Endothelial cell of umbilical vein (primary cell): ENCODE measurements around the gene TXN2. TPM values are rescaled to one million over a fixed set of nuclear protein-coding genes. Genes with fewer than 3 reads are reported as not detected.

Experiments used
- BruUV-seq: library from RNA; stranded (reverse); fragments of 400-500 nt; replicated peaks from 2 replicates; lab custom pipeline; 2021; lab: Mats Ljungman, UMichigan
- CTCF ChIA-PET: fragments of 300-600, 350-600 bp; sonication (Branson Sonifier 250); formaldehyde crosslinking; loops from one replicate; lab custom pipeline; 2021; ENCODE audit warnings: antibody characterized with exemption, inconsistent platforms; lab: Charles Lee
- POLR2A ChIA-PET: fragments of 300-600, 350-600 bp; sonication (Branson Sonifier 250); formaldehyde crosslinking; loops from one replicate; lab custom pipeline; 2021; ENCODE audit warnings: antibody characterized with exemption, inconsistent platforms; lab: Charles Lee
- DNase-seq: peaks from one replicate; pipeline ENCODE4 v3.0.0-alpha.2; 2011; ENCODE audit warnings: low read depth, low spot score
- FAIRE-seq: peaks from 2 replicates; lab custom pipeline; 2011; peaks lifted over from hg19 to GRCh38; lab: Jason Lieb, UNC
- H2AFZ ChIP-seq: 2 replicates; pipeline ENCODE4 v1.6.0; 2012; ENCODE audit warnings: low read depth, low read length, control low read depth, inconsistent platforms
- H3K27ac ChIP-seq: 2 replicates; pipeline ENCODE4 v1.5.1; 2011; ENCODE audit warnings: low read depth, mild to moderate bottlenecking, control low read depth, low read length, moderate library complexity; ENCODE audit not compliant: insufficient read depth
- H3K27me3 ChIP-seq, 2 experiments: 2 replicates each; pipeline versions ENCODE4 v1.6.0 to v1.6.1; 2011; ENCODE audit warnings: low read length in 2 of 2, mixed read lengths in 1 of 2; ENCODE audit not compliant: control insufficient read depth in 2 of 2, insufficient read depth in 2 of 2
- H3K36me3 ChIP-seq, 2 experiments: 2 replicates in 1 of 2; 3 replicates in 1 of 2; pipeline ENCODE4 v1.5.1; 2011; ENCODE audit warnings: low read length in 2 of 2, mild to moderate bottlenecking in 1 of 2, moderate library complexity in 1 of 2; ENCODE audit not compliant: control insufficient read depth in 2 of 2, insufficient read depth in 2 of 2; ENCODE audit errors: extremely low read depth in 1 of 2
- H3K4me1 ChIP-seq: 3 replicates; pipeline ENCODE4 v1.5.1; 2011; ENCODE audit warnings: mild to moderate bottlenecking, low read length; ENCODE audit not compliant: control insufficient read depth, insufficient read depth; ENCODE audit errors: extremely low read depth
- H3K4me2 ChIP-seq: 2 replicates; pipeline ENCODE4 v1.6.1; 2011; ENCODE audit warnings: low read length, control low read depth, mixed read lengths; ENCODE audit not compliant: insufficient read depth
- H3K4me3 ChIP-seq, 3 experiments: fragments of 200-600 bp in 1 of 3; sonication (generic), shearing (Covaris generic) in 1 of 3; replicated peaks in 1 of 3; 2 replicates each; pipeline ENCODE4 v1.5.1; 2011 to 2016; ENCODE audit warnings: control low read depth in 3 of 3, low read length in 3 of 3, mild to moderate bottlenecking in 2 of 3, inconsistent platforms in 1 of 3, low read depth in 1 of 3, moderate library complexity in 1 of 3; ENCODE audit not compliant: insufficient read depth in 1 of 3
- H3K79me2 ChIP-seq: 2 replicates; pipeline ENCODE4 v1.6.0; 2012; ENCODE audit warnings: low read length, inconsistent platforms; ENCODE audit not compliant: control insufficient read depth, insufficient read depth
- H3K9ac ChIP-seq: replicated peaks from 2 replicates; pipeline ENCODE3; 2011; ENCODE audit warnings: low read length, control low read depth; ENCODE audit not compliant: insufficient read depth; ENCODE audit errors: extremely low read depth
- H3K9me1 ChIP-seq: replicated peaks from 3 replicates; pipeline ENCODE4 v1.6.0; 2011; ENCODE audit warnings: mild to moderate bottlenecking, low read length; ENCODE audit not compliant: control insufficient read depth, insufficient read depth; ENCODE audit errors: extremely low read depth
- H3K9me3 ChIP-seq: replicated peaks from 2 replicates; pipeline ENCODE4 v1.5.1; 2012; ENCODE audit warnings: low read length, inconsistent platforms; ENCODE audit not compliant: control insufficient read depth, insufficient read depth
- H4K20me1 ChIP-seq: replicated peaks from 2 replicates; pipeline ENCODE3; 2011; ENCODE audit warnings: mild to moderate bottlenecking, low read length; ENCODE audit not compliant: control insufficient read depth, insufficient read depth; ENCODE audit errors: extremely low read depth
- CTCF ChIP-seq, 2 donors: IDR thresholded peaks; 1 replicate in 1 of 2; 2 replicates in 1 of 2; pipeline ENCODE4 v1.5.1; 2011; ENCODE audit warnings: low read length in 2 of 2, mild to moderate bottlenecking in 2 of 2, moderate library complexity in 2 of 2, control low read depth in 1 of 2, inconsistent platforms in 1 of 2, low read depth in 1 of 2; ENCODE audit not compliant: insufficient read depth in 1 of 2; ENCODE audit errors: extremely low read depth in 1 of 2
- EZH2 ChIP-seq: IDR thresholded peaks from 2 replicates; pipeline ENCODE4 v1.6.1; 2012; ENCODE audit warnings: borderline replicate concordance, low read depth, mild to moderate bottlenecking, moderate library complexity, low read length, inconsistent platforms; ENCODE audit not compliant: severe bottlenecking
- FOS ChIP-seq: IDR thresholded peaks from 2 replicates; pipeline ENCODE4 v1.6.1; 2011; ENCODE audit warnings: mild to moderate bottlenecking, low read length, moderate library complexity, borderline replicate concordance; ENCODE audit not compliant: insufficient read depth
- GATA2 ChIP-seq: IDR thresholded peaks from 2 replicates; pipeline ENCODE4 v1.7.0; 2011; ENCODE audit warnings: low read depth, mild to moderate bottlenecking, moderate library complexity, mixed read lengths, low read length; ENCODE audit not compliant: insufficient read length, insufficient read depth
- JUN ChIP-seq: IDR thresholded peaks from 2 replicates; pipeline ENCODE4 v1.6.1; 2011; ENCODE audit warnings: borderline replicate concordance, low read depth; ENCODE audit not compliant: insufficient read length, insufficient read depth
- MAX ChIP-seq: IDR thresholded peaks from 2 replicates; pipeline ENCODE4 v1.6.1; 2011; ENCODE audit not compliant: insufficient read depth, insufficient read length
- MYC ChIP-seq: IDR thresholded peaks from one replicate; pipeline ENCODE4 v1.6.1; 2011; ENCODE audit warnings: mild to moderate bottlenecking, low read depth, low read length
- POLR2A ChIP-seq: IDR thresholded peaks from 2 replicates; pipeline ENCODE4 v1.6.1; 2012; ENCODE audit warnings: low read depth, mild to moderate bottlenecking, control low read depth, low read length
- POLR2AphosphoS5 ChIP-seq: IDR thresholded peaks from 2 replicates; pipeline ENCODE4 v1.6.1; 2012; ENCODE audit warnings: low read depth, mild to moderate bottlenecking, control low read depth, low read length, moderate library complexity; ENCODE audit not compliant: insufficient read depth
- dilution Hi-C: fragments of 300-500 bp; cut with MboI; formaldehyde crosslinking; loops from one replicate; pipeline ENCODE4 v1.15.0; 2019; ENCODE audit warnings: low sequenced_read_pairs; ENCODE audit not compliant: extremely low pct_ligation_motif_present
- intact Hi-C: fragments of 100-400 bp; cut with micrococcal nuclease; formaldehyde crosslinking; loops from one replicate; pipeline ENCODE4 v1.10.0; 2022
- polyA plus RNA-seq, 4 experiments: library from polyadenylated mRNA; depleted of rRNA in 3 of 4; stranded (reverse) in 3 of 4; unstranded in 1 of 4; fragments of >200 nt; gene quantifications; 2 replicates each; pipeline versions ENCODE4 v1.2.1 to v1.2.3, GENCODE V29; 2011 to 2012; ENCODE audit warnings: missing spikeins in 1 of 4
- total RNA-seq: library from RNA; stranded (reverse); gene quantifications from 2 replicates; pipeline ENCODE4 v1.2.3, GENCODE V29; 2021

Gene TXN2
- total and polyA plus RNA-seq, 2 donors (not counting 3 experiments of a cell fraction or from before 2014, with no cell fraction given), result 75.9 to 183 TPM

- no peak overlapping the region for H3K27ac ChIP-seq
- H3K27me3 ChIP-seq, result no peaks in the 10 kb centered on the region
- CTCF ChIA-PET, result no interaction called here
- intact Hi-C loops, result no loop called here
- DNase-seq (no peak), FAIRE-seq (no peak)
- no peaks in the 10 kb centered on the region for H4K20me1 ChIP-seq
- H3K9me1 ChIP-seq, result no peaks in the 10 kb centered on the region
- no peak overlapping the region for H3K9ac ChIP-seq
- no TSS peak for BruUV-seq
- H2AFZ ChIP-seq, result no peak overlapping the region
- H3K9me3 ChIP-seq, result no peaks in the 10 kb centered on the region
- H3K79me2 ChIP-seq, result no peaks in the 10 kb centered on the region
- H3K4me2 ChIP-seq, result no peak overlapping the region
- TF ChIP-seq MAX (no peak), MYC (no peak), CTCF (IDR thresholded peaks at IDR 0.05; ENCODE audit: extremely low read depth in 1 of 2, insufficient read depth in 1 of 2, low read depth in 1 of 2, low read length in 2 of 2) (no peak), POLR2AphosphoS5 (no peak), GATA2 (no peak), FOS (no peak), POLR2A (no peak), EZH2 (no peak), JUN (no peak)
- H3K36me3 ChIP-seq, result no peaks in the 10 kb centered on the region
- H3K4me3 ChIP-seq, result no peak overlapping the region
- POLR2A ChIA-PET, result no interaction called here
- H3K4me1 ChIP-seq, result peaks cover 19% of the 10 kb centered on the region
- dilution Hi-C loops, result no loop called here
These were observed 57.7 kb downstream of the TXN2 start for GRCh38 chr22:36423461-36424404.
